22Rv1 (cell line): ENCODE measurements around the gene GFRA1.

Experiments used
- H3K27ac ChIP-seq: fragments of 450-650 bp; 2 replicates; pipeline ENCODE4 v1.5.1; 2017
- CTCF ChIP-seq: fragments of 450-650 bp; IDR thresholded peaks from 2 replicates; pipeline ENCODE4 v1.5.1; 2017; ENCODE audit warnings: mild to moderate bottlenecking
- ZFX ChIP-seq: fragments of 450-650 bp; IDR thresholded peaks from 2 replicates; pipeline ENCODE4 v1.6.1; 2017; ENCODE audit warnings: antibody characterized with exemption, borderline replicate concordance

The GFRA1 gene

GRCh38 chr10:116272440-116273283 is at the start of gene GFRA1:
Gene GFRA1, minus strand, starts transcription at chr10:116273206. Its CDS starts 1,177 bp downstream, at chr10:116272029.
- H3K27ac ChIP-seq: no peak within 1 kb of the TSS
- TF ChIP-seq ZFX (no peak), CTCF (0 out of 2 replicates have a peak, but pooled peaks have one; percentile 10)

GRCh38 chr10:116316503-116316902 is 43.5 kb upstream of the GFRA1 start:
- TF ChIP-seq CTCF (no peak), ZFX (no peak)
- H3K27ac ChIP-seq: no peak overlapping the region

GRCh38 chr10:116312548-116312947 is 39.5 kb upstream of the GFRA1 start:
- no peak for TF ChIP-seq ZFX
- no peak for TF ChIP-seq CTCF
- no peak overlapping the region for H3K27ac ChIP-seq

GRCh38 chr10:116311706-116312490 is 38.9 kb upstream of the GFRA1 start:
- no peak overlapping the region for H3K27ac ChIP-seq
- TF ChIP-seq ZFX (no peak), CTCF (no peak)

GRCh38 chr10:116311016-116311415 is 38.0 kb upstream of the GFRA1 start:
- TF ChIP-seq CTCF (no peak), ZFX (no peak)
- H3K27ac ChIP-seq: no peak overlapping the region

- TF ChIP-seq CTCF: no peak
- no peak for TF ChIP-seq ZFX
Observed at GRCh38 chr10:116307455-116307854, 34.4 kb upstream of the GFRA1 start.

GRCh38 chr10:116306847-116307246 is 33.8 kb upstream of the GFRA1 start:
- TF ChIP-seq CTCF (no peak), ZFX (no peak)
- H3K27ac ChIP-seq: no peak overlapping the region

More at GRCh38 chr10:116307455-116307854, 34.4 kb upstream of the GFRA1 start:
- no peak overlapping the region for H3K27ac ChIP-seq
